Vagina (tissue), 2 donors: ENCODE data around the gene DNAH6. TPM values are rescaled to one million over a fixed set of nuclear protein-coding genes. Genes with fewer than 3 reads are reported as not detected.
"Not testable (repeated sequence)": the region's sequence is repeated elsewhere in the genome, so short reads cannot be mapped to it uniquely, and the experiment has no call there.

Experiments
- DNase-seq, 2 donors: peaks; one replicate each; pipeline ENCODE4 v3.0.0-alpha.2; 2017; ENCODE audit errors: extremely low spot score in 2 of 2
- H3K27ac ChIP-seq: fragments of 200-600 bp; sonication (generic); one replicate; pipeline ENCODE4 v1.5.1; 2019
- H3K27me3 ChIP-seq: fragments of 200-600 bp; sonication (generic); one replicate; pipeline ENCODE4 v1.5.1; 2019
- H3K36me3 ChIP-seq, 2 donors: fragments of 200-600 bp; sonication (generic); one replicate each; pipeline ENCODE4 v1.5.1; 2017 to 2019
- H3K4me1 ChIP-seq: fragments of 200-600 bp; sonication (generic); one replicate; pipeline ENCODE4 v1.5.1; 2019
- H3K4me3 ChIP-seq, 2 donors: fragments of 200-600 bp; sonication (generic); 1 replicate in 1 of 2; 2 replicates in 1 of 2; pipeline ENCODE4 v1.5.1; 2016 to 2019
- H3K9me3 ChIP-seq: fragments of 200-600 bp; sonication (generic); one replicate; pipeline ENCODE4 v1.5.1; 2019
- CTCF ChIP-seq, 3 experiments: fragments of 450-650 bp in 2 of 3; fragments of 200-600 bp in 1 of 3; sonication (generic) in 1 of 3; IDR thresholded peaks; one replicate each; pipeline ENCODE4 v1.5.1; 2017 to 2019; ENCODE audit warnings: antibody characterized with exemption in 3 of 3, mild to moderate bottlenecking in 2 of 3, moderate library complexity in 2 of 3
- POLR2A ChIP-seq, 2 donors: fragments of 450-650 bp; IDR thresholded peaks; one replicate each; pipeline ENCODE4 v1.6.1; 2017; ENCODE audit warnings: antibody characterized with exemption in 2 of 2, mild to moderate bottlenecking in 2 of 2, moderate library complexity in 2 of 2
- POLR2AphosphoS5 ChIP-seq, 2 donors: sonication (generic); formaldehyde crosslinking; IDR thresholded peaks; one replicate each; pipeline ENCODE4 v1.9.0; 2017; ENCODE audit warnings: antibody characterized with exemption in 2 of 2, mild to moderate bottlenecking in 2 of 2, low read depth in 1 of 2; ENCODE audit not compliant: insufficient read depth in 1 of 2
- intact Hi-C: fragments of 100-400 bp; cut with DNase I; formaldehyde crosslinking; loops from one replicate; pipeline ENCODE4 v1.15.1; 2023
- total RNA-seq: library from RNA; depleted of rRNA; stranded (reverse); fragments of >200 nt; gene quantifications from one replicate; pipeline ENCODE4 v1.2.3, GENCODE V29; 2016

The DNAH6 gene
- total RNA-seq, 1 donor from 2014 or later: 0.49 TPM

- DNase-seq: no peak
- Histone ChIP-seq H3K4me3 (no peak overlapping the region), H3K4me1 (no peaks in the 10 kb centered on the region), H3K36me3 (no peaks in the 10 kb centered on the region), H3K9me3 (peaks cover 6% of the 10 kb centered on the region), H3K27me3 (no peaks in the 10 kb centered on the region), H3K27ac (no peak overlapping the region)
- TF ChIP-seq CTCF (IDR thresholded peaks at IDR 0.05): no peak
- no peak for TF ChIP-seq POLR2AphosphoS5 (IDR thresholded peaks at IDR 0.05; ENCODE audit: insufficient read depth in 1 of 2, low read depth in 1 of 2)
- no peak for TF ChIP-seq POLR2A (IDR thresholded peaks at IDR 0.05)
- intact Hi-C loops: no loop called here
Observed at GRCh38 chr2:84768840-84769239, 252.5 kb downstream of the DNAH6 start.

DNA sequence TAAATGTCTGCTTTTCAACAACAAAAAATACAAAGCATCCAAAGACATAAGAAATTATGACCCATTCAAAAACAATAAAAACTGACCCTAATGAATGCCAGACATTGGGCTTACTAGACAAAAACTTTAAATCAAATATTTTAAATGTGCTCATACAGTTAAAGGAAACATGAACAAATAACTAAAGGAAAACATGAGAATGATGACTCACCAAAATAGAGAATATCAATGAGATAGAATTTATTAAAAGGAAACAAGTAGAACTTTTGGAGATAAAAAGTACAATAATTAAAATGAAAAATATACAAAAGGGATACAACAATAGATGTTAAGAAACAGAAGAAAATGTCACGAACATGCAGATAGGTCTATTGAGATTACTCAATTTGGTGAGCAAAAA, 254.0 kb downstream of the DNAH6 start:
- peaks cover 10% of the 10 kb centered on the region for H3K9me3 ChIP-seq
- no peaks in the 10 kb centered on the region for H3K36me3 ChIP-seq
- no peaks in the 10 kb centered on the region for H3K4me1 ChIP-seq
- no peak for TF ChIP-seq CTCF (IDR thresholded peaks at IDR 0.05)
- TF ChIP-seq POLR2A (IDR thresholded peaks at IDR 0.05): no peak
- TF ChIP-seq POLR2AphosphoS5 (IDR thresholded peaks at IDR 0.05; ENCODE audit: insufficient read depth in 1 of 2, low read depth in 1 of 2): no peak
- no peak overlapping the region for H3K27ac ChIP-seq
- DNase-seq: no peak
- intact Hi-C loops: no loop called here
- H3K4me3 ChIP-seq: no peak overlapping the region
- H3K27me3 ChIP-seq: no peaks in the 10 kb centered on the region

DNA sequence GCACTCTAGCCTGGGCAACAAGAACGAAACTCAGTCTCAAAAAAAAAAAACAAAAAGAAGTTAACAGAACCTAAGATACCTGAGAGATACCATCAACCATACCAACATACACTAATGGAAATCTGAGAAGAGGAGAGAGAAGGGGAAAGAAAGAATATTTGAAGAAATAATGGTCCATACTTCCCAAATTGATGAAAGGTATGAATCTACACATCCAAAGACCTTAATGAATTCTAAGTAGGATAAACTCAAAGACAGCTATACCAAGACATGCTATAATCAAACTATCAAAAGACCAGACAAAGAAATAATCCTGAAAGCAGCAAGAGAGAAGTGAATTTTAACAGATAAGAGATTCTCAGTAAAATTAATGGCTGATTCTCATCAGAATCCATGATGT, 255.0 kb downstream of the DNAH6 start:
- DNase-seq: no peak
- Histone ChIP-seq H3K27ac (no peak overlapping the region), H3K36me3 (no peaks in the 10 kb centered on the region), H3K4me1 (no peaks in the 10 kb centered on the region), H3K4me3 (no peak overlapping the region), H3K9me3 (peaks cover 10% of the 10 kb centered on the region), H3K27me3 (no peaks in the 10 kb centered on the region)
- TF ChIP-seq POLR2A (IDR thresholded peaks at IDR 0.05): no peak
- TF ChIP-seq POLR2AphosphoS5 (IDR thresholded peaks at IDR 0.05; ENCODE audit: insufficient read depth in 1 of 2, low read depth in 1 of 2): no peak
- TF ChIP-seq CTCF (IDR thresholded peaks at IDR 0.05): no peak
- intact Hi-C loops: no loop called here

GRCh38 chr2:84773562-84773961, 257.3 kb downstream of the DNAH6 start:
- intact Hi-C loops, H3K9me3 ChIP-seq: not testable (repeated sequence)

DNA sequence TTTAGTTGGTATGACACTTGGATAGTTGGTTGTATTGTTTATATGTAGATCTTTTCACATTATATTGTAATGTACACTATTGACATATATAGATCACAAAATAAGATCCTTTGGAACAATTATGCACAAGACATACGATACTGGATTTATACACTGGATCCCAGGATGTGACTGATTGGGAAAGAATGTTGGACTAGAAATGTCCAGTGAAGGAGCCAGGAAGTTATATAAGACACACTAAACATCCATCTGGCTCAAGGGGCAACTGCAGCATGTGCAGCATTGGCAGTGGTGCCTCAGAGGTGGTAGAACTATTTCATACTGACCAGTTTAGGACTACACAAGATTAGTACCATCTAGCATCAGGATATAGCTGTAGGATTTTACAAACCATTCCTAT, 259.7 kb downstream of the DNAH6 start:
- TF ChIP-seq CTCF (IDR thresholded peaks at IDR 0.05) (no peak), POLR2A (IDR thresholded peaks at IDR 0.05) (no peak), POLR2AphosphoS5 (IDR thresholded peaks at IDR 0.05; ENCODE audit: insufficient read depth in 1 of 2, low read depth in 1 of 2) (no peak)
- no peaks in the 10 kb centered on the region for H3K36me3 ChIP-seq
- no peak overlapping the region for H3K27ac ChIP-seq
- H3K4me3 ChIP-seq: no peak overlapping the region
- peaks cover 10% of the 10 kb centered on the region for H3K9me3 ChIP-seq
- H3K27me3 ChIP-seq: no peaks in the 10 kb centered on the region
- intact Hi-C loops: no loop called here
- DNase-seq: no peak
- H3K4me1 ChIP-seq: no peaks in the 10 kb centered on the region

More at GRCh38 chr2:84773562-84773961, 257.3 kb downstream of the DNAH6 start:
- H3K27me3 ChIP-seq, H3K27ac ChIP-seq, H3K4me3 ChIP-seq, H3K36me3 ChIP-seq, H3K4me1 ChIP-seq, DNase-seq: not testable (repeated sequence)
